HG03097 (cell line): Measurements from ENCODE around the gene PAPPA2.

Source experiments
- ATAC-seq: cut with Tn5 transposase; IDR thresholded peaks from one replicate; pipeline ENCODE4 v1.9.1; 2021; ENCODE audit not compliant: unreplicated experiment, low FRiP score

Gene PAPPA2

GRCh38 chr1:176880955-176881595, 418.1 kb downstream of the PAPPA2 start:
- ATAC-seq = no peak

GRCh38 chr1:176884286-176884685, 421.3 kb downstream of the PAPPA2 start:
- ATAC-seq = no peak

- ATAC-seq = no peak
Observed at GRCh38 chr1:176884911-176885310, 421.9 kb downstream of the PAPPA2 start.

GRCh38 chr1:176885341-176885740, 422.4 kb downstream of the PAPPA2 start:
- ATAC-seq = no peak

GRCh38 chr1:176885751-176886150, 422.8 kb downstream of the PAPPA2 start:
- ATAC-seq = no peak

GRCh38 chr1:176888471-176889032, 425.6 kb downstream of the PAPPA2 start:
- ATAC-seq = no peak

GRCh38 chr1:176893625-176894352, 430.8 kb downstream of the PAPPA2 start:
- no peak for ATAC-seq

GRCh38 chr1:176894450-176894849, 431.5 kb downstream of the PAPPA2 start:
- ATAC-seq = no peak
